CD14-positive monocyte (primary cell): ENCODE measurements around the gene TMEM87B. TPM values are rescaled to one million over a fixed set of nuclear protein-coding genes. Genes with fewer than 3 reads are reported as not detected.
A peak's percentile ranks its signal among the peaks of the same experiment; 100 is the strongest.

ENCODE experiments used
- DNase-seq, 3 donors: peaks; one replicate each; pipeline ENCODE4 v3.0.0-alpha.2; 2011 to 2022
- H2AFZ ChIP-seq: 2 replicates; pipeline ENCODE4 v1.6.0; 2012; ENCODE audit warnings: mild to moderate bottlenecking, low read depth, low read length, inconsistent platforms; ENCODE audit not compliant: insufficient read depth, poor library complexity, severe bottlenecking
- H3K27ac ChIP-seq, 2 donors: 1 replicate in 1 of 2; 2 replicates in 1 of 2; pipeline ENCODE4 v1.5.1; 2012 to 2013; ENCODE audit warnings: low read length in 2 of 2, control low read depth in 1 of 2, inconsistent platforms in 1 of 2, low read depth in 1 of 2, mild to moderate bottlenecking in 1 of 2
- H3K27me3 ChIP-seq, 2 donors: one replicate each; pipeline versions ENCODE4 v1.6.0 to v1.6.1; 2011 to 2013; ENCODE audit warnings: low read length in 2 of 2; ENCODE audit not compliant: control insufficient read depth in 2 of 2, insufficient read depth in 2 of 2
- H3K36me3 ChIP-seq, 2 donors: replicated peaks in 1 of 2; 1 replicate in 1 of 2; 2 replicates in 1 of 2; pipeline versions ENCODE4 v1.5.1 to v1.6.1; 2012 to 2013; ENCODE audit warnings: low read length in 2 of 2, control low read depth in 1 of 2, inconsistent platforms in 1 of 2, mild to moderate bottlenecking in 1 of 2; ENCODE audit not compliant: insufficient read depth in 2 of 2, control insufficient read depth in 1 of 2
- H3K4me1 ChIP-seq, 2 donors: 1 replicate in 1 of 2; 2 replicates in 1 of 2; pipeline versions ENCODE4 v1.5.1 to v1.6.1; 2012 to 2013; ENCODE audit warnings: low read length in 2 of 2, control low read depth in 1 of 2, inconsistent platforms in 1 of 2, mild to moderate bottlenecking in 1 of 2, moderate library complexity in 1 of 2; ENCODE audit not compliant: insufficient read depth in 2 of 2, control insufficient read depth in 1 of 2
- H3K4me2 ChIP-seq: replicated peaks from 2 replicates; pipeline ENCODE3; 2012; ENCODE audit warnings: low read length, moderate library complexity, mild to moderate bottlenecking; ENCODE audit not compliant: poor library complexity, severe bottlenecking; ENCODE audit errors: extremely low read depth
- H3K4me3 ChIP-seq, 3 experiments: fragments of 200-600 bp in 1 of 3; sonication (generic) in 1 of 3; replicated peaks in 1 of 3; 1 replicate in 2 of 3; 2 replicates in 1 of 3; pipeline ENCODE4 v1.5.1; 2011 to 2013; ENCODE audit warnings: low read length in 3 of 3, mild to moderate bottlenecking in 3 of 3, control low read depth in 2 of 3, low read depth in 2 of 3, inconsistent platforms in 1 of 3, moderate library complexity in 1 of 3
- H3K79me2 ChIP-seq: 2 replicates; pipeline ENCODE4 v1.6.0; 2012; ENCODE audit warnings: mild to moderate bottlenecking, control low read depth, inconsistent platforms, low read length, moderate library complexity; ENCODE audit not compliant: insufficient read depth
- H3K9ac ChIP-seq: 2 replicates; pipeline ENCODE4 v1.6.0; 2017; ENCODE audit warnings: low read length, mild to moderate bottlenecking; ENCODE audit not compliant: insufficient read depth, poor library complexity, severe bottlenecking
- H3K9me3 ChIP-seq, 2 donors: replicated peaks in 1 of 2; 1 replicate in 1 of 2; 2 replicates in 1 of 2; pipeline versions ENCODE4 v1.5.1 to v1.6.1; 2012 to 2013; ENCODE audit warnings: low read length in 2 of 2, control low read depth in 1 of 2; ENCODE audit not compliant: control insufficient read depth in 1 of 2, insufficient read depth in 1 of 2
- H4K20me1 ChIP-seq: 2 replicates; pipeline ENCODE4 v1.6.0; 2012; ENCODE audit warnings: mild to moderate bottlenecking, low read length, control low read depth, moderate library complexity; ENCODE audit not compliant: insufficient read depth
- H3K27ac Mint-ChIP-seq, 7 donors: one replicate each; pipeline ENCODE4 v1.8.0; 2020; ENCODE audit warnings: mild to moderate bottlenecking in 7 of 7, mixed read lengths in 7 of 7, moderate library complexity in 6 of 7, inconsistent platforms in 2 of 7
- H3K27me3 Mint-ChIP-seq, 3 donors: one replicate each; pipeline ENCODE4 v1.8.0; 2021 to 2022; ENCODE audit warnings: low read depth in 3 of 3, mild to moderate bottlenecking in 3 of 3, mixed read lengths in 3 of 3, moderate library complexity in 3 of 3, inconsistent platforms in 1 of 3
- H3K36me3 Mint-ChIP-seq, 2 donors: one replicate each; pipeline ENCODE4 v1.8.0; 2020; ENCODE audit warnings: mixed read lengths in 2 of 2, inconsistent platforms in 1 of 2, mild to moderate bottlenecking in 1 of 2
- H3K4me1 Mint-ChIP-seq: one replicate; pipeline ENCODE4 v1.8.0; 2020; ENCODE audit warnings: mild to moderate bottlenecking, mixed read lengths
- H3K4me3 Mint-ChIP-seq, 2 donors: one replicate each; pipeline ENCODE4 v1.8.0; 2020; ENCODE audit warnings: mild to moderate bottlenecking in 2 of 2, mixed read lengths in 2 of 2, moderate library complexity in 1 of 2
- H3K9me3 Mint-ChIP-seq, 7 donors: one replicate each; pipeline ENCODE4 v1.8.0; 2020 to 2022; ENCODE audit warnings: mixed read lengths in 7 of 7, mild to moderate bottlenecking in 6 of 7, moderate library complexity in 6 of 7, inconsistent platforms in 2 of 7
- CTCF ChIP-seq: fragments of 200-600 bp; IDR thresholded peaks from one replicate; pipeline ENCODE4 v1.8.0; 2022; ENCODE audit warnings: antibody characterized with exemption, mild to moderate bottlenecking
- WGBS: methylation state at CpG from one replicate; pipeline ENCODE4 v1.1.5; 2013; ENCODE audit warnings: missing lambda C conversion rate; ENCODE audit not compliant: insufficient coverage; 5-methylcytosine and 5-hydroxymethylcytosine counted together
- intact Hi-C, 2 donors: fragments of 100-400 bp; cut with micrococcal nuclease; formaldehyde crosslinking; loops; one replicate each; pipeline versions ENCODE4 v1.15.0 to v1.15.1; 2023
- polyA plus RNA-seq, 3 donors: library from polyadenylated mRNA; depleted of rRNA in 1 of 3; unstranded in 2 of 3; stranded (reverse) in 1 of 3; fragments of 300-500 nt in 2 of 3; fragments of >200 nt in 1 of 3; fragmentation: Illumina TruSeq in 2 of 3; gene quantifications; 1 replicate in 2 of 3; 2 replicates in 1 of 3; pipeline ENCODE4 v1.2.3, GENCODE V29; 2012 to 2021

Gene TMEM87B
- polyA plus RNA-seq, 3 donors, result 9.1 to 13.4 (median 11.4) TPM

DNA sequence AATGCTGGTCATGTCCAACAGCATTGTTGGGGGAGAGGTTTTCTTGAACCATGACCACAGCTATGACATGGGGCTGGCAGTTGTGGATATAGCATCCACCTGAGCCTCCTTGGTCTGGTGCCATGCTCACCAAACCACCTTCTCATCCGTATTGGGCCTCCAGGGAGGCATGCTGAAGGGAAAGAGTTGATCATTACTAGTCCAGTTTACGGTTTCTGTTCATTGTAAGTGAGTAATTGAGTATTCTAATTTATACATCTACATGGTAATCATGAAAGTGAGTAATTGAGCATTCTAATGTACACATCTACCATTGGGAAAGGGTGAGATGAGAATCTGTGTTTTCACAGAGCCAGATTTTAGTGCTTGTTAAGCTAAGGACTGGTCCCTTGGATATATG is 6.8 kb downstream of the TMEM87B start:
- no peak for DNase-seq
- Histone ChIP-seq H3K36me3 (peaks cover 56 to 76% of the 10 kb centered on the region in 2 donors), H4K20me1 (peaks cover 65% of the 10 kb centered on the region), H3K4me2 (no peak overlapping the region), H3K9me3 (no peaks in the 10 kb centered on the region), H3K4me3 (no peak overlapping the region), H3K9ac (no peak overlapping the region), H3K27me3 (no peaks in the 10 kb centered on the region), H3K4me1 (peaks cover 5 to 6% of the 10 kb centered on the region in 2 donors), H2AFZ (no peak overlapping the region), H3K79me2 (peaks cover 23% of the 10 kb centered on the region), H3K27ac (no peak overlapping the region)
- no peak for TF ChIP-seq CTCF
- intact Hi-C loops, result no loop called here
- H3K4me1 Mint-ChIP-seq, result peaks cover 22% of the 10 kb centered on the region
- H3K4me3 Mint-ChIP-seq, result no peak overlapping the region
- peaks cover 0 to 2% (median 0%) of the 10 kb centered on the region in 7 donors for H3K9me3 Mint-ChIP-seq
- no CpG with 5 or more reads among the region's 2 CpGs for WGBS
- peaks cover 0 to 3% (median 0%) of the 10 kb centered on the region in 3 donors for H3K27me3 Mint-ChIP-seq
- no peak overlapping the region for H3K27ac Mint-ChIP-seq
- peaks cover 66 to 79% of the 10 kb centered on the region in 2 donors for H3K36me3 Mint-ChIP-seq

- peaks cover 14% of the 10 kb centered on the region for H3K4me1 Mint-ChIP-seq
Observed at GRCh38 chr2:112062894-112063293, 7.8 kb downstream of the TMEM87B start.

More at GRCh38 chr2:112062894-112063293, 7.8 kb downstream of the TMEM87B start:
- Histone ChIP-seq H3K9ac (no peak overlapping the region), H3K27me3 (no peaks in the 10 kb centered on the region), H4K20me1 (peaks cover 55% of the 10 kb centered on the region), H3K9me3 (no peaks in the 10 kb centered on the region), H3K4me1 (no peaks in the 10 kb centered on the region), H3K36me3 (peaks cover 65 to 87% of the 10 kb centered on the region in 2 donors), H3K79me2 (peaks cover 12% of the 10 kb centered on the region), H3K4me3 (no peak overlapping the region), H3K4me2 (no peak overlapping the region), H2AFZ (no peak overlapping the region), H3K27ac (no peak overlapping the region)
- no peak for DNase-seq
- TF ChIP-seq CTCF, result no peak
- peaks cover 74 to 88% of the 10 kb centered on the region in 2 donors for H3K36me3 Mint-ChIP-seq
- no CpG with 5 or more reads among the region's 1 CpG for WGBS
- H3K9me3 Mint-ChIP-seq, result peaks cover 0 to 2% (median 0%) of the 10 kb centered on the region in 7 donors
- H3K4me3 Mint-ChIP-seq, result no peak overlapping the region
- peak overlapping the region in 1 of 7 donors; percentile 3 for H3K27ac Mint-ChIP-seq
- peaks cover 0 to 2% (median 0%) of the 10 kb centered on the region in 3 donors for H3K27me3 Mint-ChIP-seq
- intact Hi-C loops, result no loop called here
